ENCODE results near the gene WDR13.
"Not testable (repeated sequence)": the region's sequence is repeated elsewhere in the genome, so short reads cannot be mapped to it uniquely, and the experiment has no call there.

WDR13 gene

GRCh38 chrX:48597353-48598264 lies at the start of gene WDR13:
Gene WDR13, plus strand, starts transcription at chrX:48597492. Its CDS starts 505 bp downstream, at chrX:48597997.
- DNase-seq = peak; percentile 88

GRCh38 chrX:48548871-48549270 lies 48.4 kb upstream of the WDR13 start:
- DNase-seq = no peak

DNA sequence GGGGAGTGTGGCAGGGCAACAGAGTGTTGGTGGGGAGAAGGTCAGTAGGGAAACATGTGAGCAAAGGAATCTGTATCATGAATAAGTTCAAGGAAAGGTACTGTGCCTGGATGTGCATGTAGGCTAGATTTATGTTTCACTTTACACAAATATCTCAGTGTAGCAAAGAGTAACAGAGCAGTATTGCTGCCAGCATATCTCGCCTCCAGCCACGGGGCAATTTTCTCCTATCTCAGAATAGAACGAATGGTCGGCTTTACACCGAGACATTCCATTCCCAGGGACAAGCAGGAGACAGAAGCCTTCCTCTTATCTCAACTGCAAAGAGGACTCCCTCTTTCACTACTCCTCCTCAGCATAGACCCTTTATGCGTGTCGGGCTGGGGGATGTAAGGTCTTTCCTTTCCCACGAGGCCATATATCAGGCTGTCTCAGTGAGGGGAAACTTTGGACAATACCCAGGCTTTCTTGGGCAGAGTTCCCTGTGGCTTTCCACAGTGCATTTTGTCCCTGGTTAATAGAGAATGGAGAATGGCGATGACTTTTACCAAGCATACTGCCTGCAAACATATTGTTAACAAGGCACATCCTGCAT lies 41.5 kb upstream of the WDR13 start:
- DNase-seq = not testable (repeated sequence)

DNA sequence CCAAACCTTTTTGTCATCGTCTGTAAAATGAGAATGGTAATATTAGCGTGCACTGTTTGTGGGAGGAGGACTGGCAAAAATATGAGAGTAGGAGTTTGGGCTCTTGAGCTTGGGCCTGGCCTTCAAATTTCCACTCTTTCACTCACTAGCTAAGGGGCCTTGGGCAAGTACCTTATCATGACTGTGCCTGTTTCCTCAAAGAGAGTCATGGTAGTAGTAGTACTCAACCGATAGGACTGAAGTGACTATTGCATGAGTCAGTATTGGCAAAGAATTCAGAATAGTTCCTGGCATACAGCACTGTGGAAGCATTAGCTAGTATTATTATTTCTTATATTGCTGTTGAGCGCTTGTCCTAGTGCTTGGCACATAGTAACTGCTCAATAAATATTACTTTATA lies 39.0 kb upstream of the WDR13 start:
- no peak for DNase-seq

DNA sequence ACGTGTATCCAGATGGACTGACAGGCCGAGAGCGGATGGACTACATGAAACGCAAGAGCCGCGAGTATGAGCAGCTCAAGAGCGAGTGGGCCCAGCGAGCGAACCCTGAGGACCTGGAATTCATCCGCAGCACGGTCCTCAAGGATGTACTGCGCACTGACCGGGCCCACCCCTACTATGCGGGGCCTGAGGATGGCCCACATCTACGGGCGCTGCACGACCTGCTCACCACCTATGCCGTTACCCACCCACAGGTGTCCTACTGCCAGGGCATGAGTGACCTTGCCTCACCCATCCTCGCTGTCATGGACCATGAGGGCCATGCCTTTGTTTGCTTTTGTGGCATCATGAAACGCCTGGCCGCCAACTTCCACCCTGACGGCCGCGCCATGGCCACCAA lies 37.7 kb upstream of the WDR13 start:
- no peak for DNase-seq

DNA sequence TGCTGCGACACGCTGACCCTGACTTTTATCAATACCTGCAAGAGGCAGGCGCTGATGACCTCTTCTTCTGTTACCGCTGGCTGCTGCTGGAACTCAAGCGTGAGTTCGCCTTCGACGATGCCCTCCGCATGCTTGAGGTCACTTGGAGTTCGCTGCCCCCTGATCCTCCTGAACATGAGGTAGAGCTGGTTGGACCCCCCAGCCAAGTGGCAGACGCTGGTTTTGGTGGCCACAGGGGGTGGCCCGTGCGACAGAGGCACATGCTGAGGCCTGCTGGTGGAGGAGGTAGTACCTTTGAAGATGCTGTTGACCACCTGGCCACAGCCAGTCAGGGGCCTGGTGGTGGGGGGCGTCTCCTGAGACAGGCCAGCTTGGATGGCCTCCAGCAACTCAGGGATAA lies 37.2 kb upstream of the WDR13 start:
- DNase-seq = no peak

GRCh38 chrX:48560681-48561080 lies 36.6 kb upstream of the WDR13 start:
- DNase-seq = no peak

GRCh38 chrX:48569958-48570357 lies 27.3 kb upstream of the WDR13 start:
- DNase-seq = no peak

DNA sequence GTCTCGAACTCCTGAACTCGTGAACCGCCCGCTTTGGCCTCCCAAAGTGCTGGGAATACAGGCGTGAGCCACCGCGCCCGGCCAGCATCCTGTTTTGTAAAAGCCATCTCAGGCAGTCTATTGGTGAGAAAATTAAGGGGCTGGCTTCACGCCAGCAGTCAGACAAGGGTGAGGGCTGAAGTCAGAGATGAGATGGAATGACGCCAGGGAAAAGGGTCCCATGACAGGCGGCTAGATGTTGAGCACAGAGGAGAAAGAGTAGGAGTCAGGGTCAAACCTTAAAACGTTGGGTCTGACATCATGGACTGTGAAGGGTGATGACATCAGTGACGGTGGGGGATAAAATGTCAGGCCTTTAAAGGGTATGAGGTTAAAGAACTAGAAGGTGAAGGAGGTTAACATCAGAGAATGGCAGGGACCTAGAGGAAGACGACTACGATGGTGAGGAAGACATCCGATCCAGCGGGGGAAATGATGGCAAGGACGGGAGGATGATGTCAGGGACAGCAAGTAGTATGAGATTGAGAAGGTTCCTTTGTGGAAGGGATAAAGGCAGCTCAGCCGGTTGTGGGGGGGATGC lies 23.5 kb upstream of the WDR13 start:
- peak; percentile 21 for DNase-seq

DNA sequence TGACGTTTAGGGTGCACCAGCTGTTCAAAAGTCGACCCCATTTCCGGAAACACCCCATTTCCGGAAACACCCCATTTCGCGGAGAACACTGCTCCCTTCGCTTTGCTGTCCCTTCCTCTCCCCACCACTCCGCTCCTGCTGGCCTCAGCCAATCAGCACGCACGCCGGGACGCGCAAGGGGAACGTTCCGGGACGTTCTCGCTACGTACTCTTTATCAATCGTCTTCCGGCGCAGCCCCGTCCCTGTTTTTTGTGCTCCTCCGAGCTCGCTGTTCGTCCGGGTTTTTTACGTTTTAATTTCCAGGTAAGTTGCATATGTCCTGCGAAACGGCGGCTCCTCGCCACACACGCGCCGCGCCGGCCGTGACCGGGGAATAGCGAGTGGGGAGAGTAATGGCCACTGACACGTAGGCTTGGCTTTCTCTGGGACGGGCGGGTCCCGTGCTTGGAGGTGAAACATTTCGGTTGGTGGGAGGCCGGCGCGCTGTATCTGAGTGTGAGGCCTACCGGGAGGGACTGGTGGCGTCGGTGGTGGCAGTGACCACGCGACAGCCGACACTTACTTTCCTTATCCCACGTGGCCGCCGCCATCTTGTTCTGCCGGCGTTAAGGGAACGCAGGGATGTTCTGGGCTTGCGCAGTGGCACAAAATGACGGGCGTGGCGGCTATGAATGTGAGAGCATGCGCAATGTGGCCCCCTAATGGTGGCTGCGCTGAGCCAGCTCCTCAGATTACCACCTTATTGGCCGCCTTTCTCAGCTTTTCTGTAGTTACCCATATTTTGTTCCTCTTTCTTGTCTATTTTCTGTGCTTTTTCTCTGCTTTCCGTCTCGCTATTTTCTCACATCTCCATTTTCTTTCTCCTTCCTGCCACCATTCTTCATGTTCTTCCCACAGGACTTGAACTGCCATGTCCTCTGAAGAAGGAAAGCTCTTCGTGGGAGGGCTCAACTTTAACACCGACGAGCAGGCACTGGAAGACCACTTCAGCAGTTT lies 22.7 kb upstream of the WDR13 start, which contains the start of gene RBM3:
RBM3 (plus strand) TSS at position 215 of the 997 bp plus-strand sequence; CDS start at position 912, 697 bp downstream.
- peak; percentile 88 for DNase-seq

- DNase-seq = no peak
These were observed 21.6 kb upstream of the WDR13 start for GRCh38 chrX:48575642-48576041.

GRCh38 chrX:48576108-48576507 lies 21.2 kb upstream of the WDR13 start:
- DNase-seq = no peak

DNA sequence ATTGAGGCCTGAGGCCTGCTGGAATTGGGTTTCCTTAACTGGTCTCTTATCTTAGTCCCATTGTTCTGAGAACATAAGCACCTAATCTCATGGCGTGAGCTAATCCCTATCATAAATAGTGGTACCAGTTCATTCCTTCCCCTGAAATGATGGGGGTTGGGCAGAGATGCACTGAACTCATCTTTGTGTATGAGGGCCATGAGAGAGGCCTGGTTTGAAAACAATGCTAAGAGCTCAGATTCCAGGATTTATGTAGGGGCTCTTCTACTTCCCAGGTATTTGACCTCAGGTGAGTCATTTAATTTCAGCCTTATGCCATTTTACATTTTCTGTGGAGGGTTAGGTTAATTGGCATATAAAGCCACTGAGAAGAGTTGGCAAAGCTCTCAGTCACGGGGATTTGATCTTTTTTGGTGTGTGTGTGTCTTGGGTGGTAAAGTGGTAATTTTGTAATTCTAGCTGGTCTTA lies 18.6 kb upstream of the WDR13 start:
- no peak for DNase-seq

DNA sequence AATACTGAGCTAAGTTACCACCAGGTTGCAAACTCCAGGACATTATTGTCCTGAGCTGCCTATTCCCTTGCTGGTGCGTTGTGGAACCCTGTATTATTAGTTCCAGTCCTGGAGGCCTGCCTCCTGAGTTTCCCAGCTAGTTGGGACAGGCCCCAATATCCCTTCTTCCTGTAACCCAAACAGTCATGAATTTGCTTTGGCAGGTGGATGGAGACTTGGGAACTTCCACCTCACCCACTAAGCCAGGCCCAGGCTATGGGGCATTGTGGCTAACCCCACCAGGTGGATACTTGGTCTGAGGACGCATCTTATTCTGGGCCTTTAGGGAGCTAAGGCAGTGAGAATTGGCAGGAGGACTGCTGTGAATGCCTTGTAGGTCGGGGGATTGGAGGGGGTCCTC lies 18.0 kb upstream of the WDR13 start:
- no peak for DNase-seq

- no peak for DNase-seq
These were observed 16.6 kb upstream of the WDR13 start for GRCh38 chrX:48580662-48581061.

GRCh38 chrX:48584698-48585097 lies 12.6 kb upstream of the WDR13 start:
- DNase-seq = no peak

DNA sequence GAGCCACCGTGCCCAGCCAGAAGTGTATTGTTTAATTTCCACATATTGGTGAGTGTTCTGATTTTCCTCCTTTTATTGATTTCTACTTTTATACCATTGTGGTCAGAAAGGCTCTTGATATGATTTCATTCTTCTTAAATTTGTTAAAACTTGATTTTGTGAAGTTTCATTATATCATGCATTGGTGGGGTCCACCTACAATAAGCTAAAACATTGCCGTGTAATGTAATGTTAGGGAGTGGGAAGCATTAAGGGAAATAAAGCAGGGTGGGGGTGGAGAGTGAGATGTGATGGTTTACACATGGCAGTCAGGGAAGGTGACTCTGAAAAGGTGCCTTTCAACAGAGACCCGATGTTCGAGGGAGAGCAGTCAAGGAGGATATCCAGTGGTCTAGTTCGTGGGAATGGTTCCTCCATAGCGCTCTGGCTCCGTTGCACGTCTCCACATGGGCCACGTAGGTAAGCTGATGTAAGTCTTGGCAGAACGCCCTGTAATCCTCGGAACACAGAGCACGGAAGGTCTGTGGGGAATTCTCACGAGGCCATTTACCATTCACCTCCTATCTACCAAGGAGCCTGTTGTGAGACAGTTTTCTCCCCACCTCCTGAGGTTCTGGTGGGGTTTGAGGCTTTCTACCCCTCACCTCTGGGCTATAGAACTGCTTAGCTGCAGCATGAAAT lies 7.7 kb upstream of the WDR13 start:
- DNase-seq = no peak

DNA sequence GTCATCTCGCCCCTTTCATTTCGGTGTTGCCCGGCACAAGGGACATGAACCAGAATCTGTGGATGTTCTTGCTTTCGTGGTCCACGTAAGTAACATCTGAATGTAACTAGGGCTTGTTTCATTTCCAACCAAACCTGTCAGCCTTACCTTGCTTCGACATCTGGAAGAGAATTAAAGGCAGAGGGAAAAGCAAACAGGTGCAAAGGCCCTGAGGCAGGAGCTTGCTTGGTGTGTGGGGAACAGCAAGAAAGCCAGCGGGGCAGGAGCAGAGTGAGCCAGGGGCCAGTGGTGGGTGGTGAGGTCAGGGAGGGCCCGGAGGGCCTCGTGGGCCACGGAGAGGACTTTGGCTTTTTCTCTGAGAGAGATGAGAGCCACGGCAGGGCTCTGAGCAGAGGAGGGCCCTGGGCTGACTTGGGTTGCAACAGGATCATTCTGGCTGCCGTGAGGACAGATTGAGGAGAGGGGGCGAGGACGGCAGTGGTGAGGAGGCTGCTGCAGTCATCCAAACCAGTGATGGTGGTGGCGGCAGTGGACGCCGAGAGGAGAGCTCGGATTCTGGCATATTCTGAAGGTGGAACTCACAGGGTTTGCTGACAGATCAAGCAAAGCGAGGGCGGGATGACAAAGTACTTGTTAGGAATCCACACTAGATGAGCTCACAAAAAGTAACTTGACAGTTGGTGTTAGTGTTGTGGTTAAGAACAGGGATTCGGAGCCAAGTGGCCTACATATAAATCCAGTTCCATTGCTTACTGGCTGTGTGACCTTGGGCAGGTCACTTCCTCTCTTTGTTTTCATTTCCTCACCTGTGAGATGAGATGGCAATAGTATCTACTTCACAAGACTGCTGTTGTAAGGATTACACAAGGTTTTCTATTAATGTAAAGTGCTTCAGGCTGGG lies 6.8 kb upstream of the WDR13 start:
- no peak for DNase-seq

DNA sequence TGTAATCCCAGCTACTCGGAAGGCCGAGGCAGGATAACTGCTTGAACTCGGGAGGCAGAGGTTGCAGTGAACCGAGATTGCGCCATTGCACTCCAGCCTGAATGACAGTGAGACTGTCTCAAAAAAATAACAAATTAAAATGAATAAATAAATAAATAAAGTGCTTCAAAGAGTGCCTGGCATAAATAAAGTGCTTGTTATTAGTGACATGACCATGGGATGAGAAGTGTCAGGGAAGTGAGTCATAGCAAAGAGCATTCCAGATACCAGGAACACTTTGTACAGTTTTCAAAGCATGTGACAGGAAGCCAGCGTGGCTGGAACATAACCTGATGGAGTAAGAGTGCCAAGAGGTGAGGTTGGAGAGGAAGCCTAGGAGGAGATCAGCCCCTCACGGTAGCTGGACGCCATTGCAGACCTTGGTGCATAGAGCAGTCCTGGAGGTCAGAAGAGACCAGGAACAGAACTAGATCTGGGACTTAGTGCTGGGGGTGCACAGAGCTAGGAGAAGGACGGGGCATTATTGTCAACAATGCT lies 6.0 kb upstream of the WDR13 start:
- no peak for DNase-seq

- no peak for DNase-seq
These were observed 4.3 kb upstream of the WDR13 start for GRCh38 chrX:48592971-48593370.

DNA sequence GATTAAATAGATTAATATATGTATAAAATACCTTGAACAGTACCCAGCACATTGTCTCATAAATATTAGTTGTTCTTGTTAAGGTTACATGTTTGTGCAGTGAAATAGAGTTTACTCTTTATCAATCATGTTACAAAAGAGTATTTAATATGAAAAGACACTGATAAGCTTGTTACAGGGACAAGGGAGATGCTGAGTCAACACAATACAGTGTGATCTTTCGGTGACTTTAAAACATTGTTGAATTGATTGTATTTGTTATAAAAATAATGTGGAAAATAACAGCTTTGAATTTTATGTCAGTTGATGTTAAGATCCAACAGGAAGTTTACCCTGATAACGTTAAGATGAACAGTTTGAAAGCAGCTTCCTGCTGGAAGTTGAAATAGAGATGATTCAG lies 1.4 kb upstream of the WDR13 start:
- no peak for DNase-seq

All from activated CD4-positive, alpha-beta T cell treated with anti-CD3 and anti-CD28 coated beads, Interleukin-2, amount 50 U/mL, for 1 hour (primary cell).